Cardiac muscle cell (in vitro differentiated cells and primary cell): Measurements from ENCODE around the gene GLMP. TPM values are rescaled to one million over a fixed set of nuclear protein-coding genes. Genes with fewer than 3 reads are reported as not detected.

Experiments
- DNase-seq, 2 donors: peaks; one replicate each; pipeline versions ENCODE4 v3.0.0 to v3.0.0-alpha.2; 2010 to 2017; ENCODE audit warnings: low read depth in 1 of 2, low spot score in 1 of 2
- H3K27ac ChIP-seq: fragments of 200-600 bp; sonication (generic); 2 replicates; pipeline ENCODE4 v1.5.1; 2016
- H3K27me3 ChIP-seq: fragments of 200-600 bp; sonication (generic); 2 replicates; pipeline ENCODE4 v1.6.0; 2016; ENCODE audit warnings: control low read depth
- H3K36me3 ChIP-seq: fragments of 200-600 bp; sonication (generic); 2 replicates; pipeline ENCODE4 v1.5.1; 2016; ENCODE audit warnings: control low read depth
- H3K4me1 ChIP-seq: fragments of 200-600 bp; sonication (generic); 2 replicates; pipeline ENCODE4 v1.8.1; 2017; ENCODE audit warnings: low read depth, mild to moderate bottlenecking, mixed run types
- H3K4me3 ChIP-seq: fragments of 200-600 bp; sonication (generic); 2 replicates; pipeline ENCODE4 v1.5.1; 2016; ENCODE audit warnings: mild to moderate bottlenecking
- H3K9me3 ChIP-seq: fragments of 200-600 bp; sonication (generic); 2 replicates; pipeline ENCODE4 v1.5.1; 2017; ENCODE audit warnings: low read depth, mild to moderate bottlenecking, control low read depth
- CTCF ChIP-seq: IDR thresholded peaks from 2 replicates; pipeline ENCODE4 v1.5.1; 2012; ENCODE audit warnings: low read depth, mild to moderate bottlenecking, low read length
- polyA plus RNA-seq: library from polyadenylated mRNA; unstranded; fragments of >200 nt; fragmentation: Nextera tagmentation; extraction: Ambion mirVana; gene quantifications from 2 replicates; pipeline ENCODE4 v1.2.1, GENCODE V29; 2016
- total RNA-seq: library from RNA; depleted of rRNA; stranded (reverse); fragments of >200 nt; gene quantifications from 2 replicates; pipeline ENCODE4 v1.2.3, GENCODE V29; 2016

GLMP gene
- total and polyA plus RNA-seq, 2 experiments from 2014 or later = 49.0 to 54.9 TPM

DNA sequence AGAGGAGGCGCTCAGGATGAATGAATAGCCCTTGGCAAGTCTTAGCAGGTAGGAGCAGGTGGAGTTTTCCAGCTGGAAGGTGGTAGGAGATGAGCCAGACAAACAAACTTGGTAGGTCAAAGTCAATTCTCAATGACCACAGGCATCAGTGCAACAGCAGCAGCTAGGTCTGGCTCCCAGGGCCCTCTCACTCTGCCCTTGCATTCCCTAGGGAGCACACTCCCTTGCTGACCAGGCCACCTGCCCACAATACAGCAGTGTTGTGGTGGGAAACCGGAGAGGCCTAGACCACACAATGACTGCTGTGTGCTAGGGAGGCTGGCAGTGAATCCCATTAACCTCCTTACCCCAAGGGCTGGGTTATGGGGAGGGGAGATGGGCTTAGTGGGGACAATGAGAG lies 34.6 kb downstream of the GLMP start:
- no peak for TF ChIP-seq CTCF
- Histone ChIP-seq H3K9me3 (no peaks in the 10 kb centered on the region), H3K36me3 (peaks cover 70% of the 10 kb centered on the region), H3K27me3 (no peaks in the 10 kb centered on the region), H3K4me1 (no peaks in the 10 kb centered on the region), H3K4me3 (no peak overlapping the region), H3K27ac (no peak overlapping the region)
- no peak for DNase-seq

GRCh38 chr1:156259805-156260204 lies 35.7 kb downstream of the GLMP start:
- H3K4me3 ChIP-seq = no peak overlapping the region
- no peaks in the 10 kb centered on the region for H3K27me3 ChIP-seq
- no peaks in the 10 kb centered on the region for H3K4me1 ChIP-seq
- peak in 1 of 2 donors; percentile 36 for DNase-seq
- H3K9me3 ChIP-seq = no peaks in the 10 kb centered on the region
- peaks cover 63% of the 10 kb centered on the region for H3K36me3 ChIP-seq
- peak; percentile 23 for TF ChIP-seq CTCF
- no peak overlapping the region for H3K27ac ChIP-seq

DNA sequence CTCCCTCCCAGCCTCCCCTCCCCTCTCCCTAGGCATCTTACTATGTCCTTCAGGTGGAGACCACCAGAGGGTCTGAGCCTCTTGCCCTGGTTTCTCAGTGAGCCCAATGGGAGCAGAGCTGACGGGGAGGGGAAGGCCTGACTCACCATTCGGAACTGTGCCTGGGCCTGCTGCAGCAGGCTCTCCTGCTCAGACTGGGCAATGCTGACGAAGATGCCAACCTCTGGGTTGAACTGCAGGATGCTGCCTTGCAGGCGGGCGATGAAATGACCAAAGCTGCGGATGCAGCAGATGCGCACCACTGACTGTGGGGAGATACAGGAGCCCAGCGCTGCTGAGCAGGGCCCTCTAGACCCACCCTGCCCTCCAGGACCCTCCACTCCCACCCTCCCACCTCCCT lies 36.6 kb downstream of the GLMP start:
- H3K36me3 ChIP-seq = peaks cover 56% of the 10 kb centered on the region
- H3K4me3 ChIP-seq = no peak overlapping the region
- H3K27ac ChIP-seq = no peak overlapping the region
- no peak for TF ChIP-seq CTCF
- H3K9me3 ChIP-seq = no peaks in the 10 kb centered on the region
- H3K27me3 ChIP-seq = no peaks in the 10 kb centered on the region
- no peak for DNase-seq
- no peaks in the 10 kb centered on the region for H3K4me1 ChIP-seq

DNA sequence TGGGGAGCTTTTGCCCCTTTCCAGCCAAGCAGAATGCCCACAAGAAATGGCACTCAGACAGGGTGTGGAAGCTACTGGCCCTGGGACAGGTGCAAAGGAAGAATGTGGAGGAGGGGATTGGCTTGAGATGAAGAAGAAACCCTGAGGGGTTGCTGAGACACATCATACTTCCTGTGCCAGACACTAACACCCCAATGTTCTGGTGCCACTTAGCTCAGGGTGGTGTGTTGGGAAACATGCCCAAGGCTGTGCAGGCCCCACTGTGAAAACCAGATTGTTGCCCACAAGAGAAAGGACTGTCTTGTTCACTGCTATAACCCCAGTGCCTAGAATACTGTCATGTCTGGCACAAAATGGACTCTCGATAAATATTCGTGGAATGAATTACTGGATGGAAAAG lies 37.8 kb downstream of the GLMP start:
- no peak for DNase-seq
- peaks cover 59% of the 10 kb centered on the region for H3K36me3 ChIP-seq
- TF ChIP-seq CTCF = no peak
- H3K27ac ChIP-seq = no peak overlapping the region
- no peak overlapping the region for H3K4me3 ChIP-seq
- H3K9me3 ChIP-seq = no peaks in the 10 kb centered on the region
- no peaks in the 10 kb centered on the region for H3K4me1 ChIP-seq
- H3K27me3 ChIP-seq = no peaks in the 10 kb centered on the region

- TF ChIP-seq CTCF = no peak
Measured at GRCh38 chr1:156253634-156254033, 41.8 kb downstream of the GLMP start.

DNA sequence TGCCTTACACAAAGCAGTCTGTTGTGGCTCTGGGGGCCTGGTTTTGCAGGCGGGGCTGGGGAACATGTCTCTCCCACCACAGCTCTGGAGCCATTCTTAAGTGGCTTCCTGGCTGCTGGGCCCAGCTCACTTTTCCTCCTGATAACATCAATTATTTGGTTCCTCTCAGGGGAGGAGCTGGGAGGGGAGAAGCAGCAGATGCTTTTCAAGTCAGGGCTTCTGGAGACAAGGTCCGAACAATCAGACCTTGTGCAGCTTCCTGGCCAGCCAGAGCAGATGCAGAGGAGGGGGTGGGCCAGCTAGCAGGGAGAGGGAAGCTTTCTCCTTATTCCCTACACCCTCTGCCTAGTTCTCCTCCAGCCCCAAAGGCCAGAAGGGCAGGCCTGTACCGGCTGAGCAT lies 44.0 kb downstream of the GLMP start:
- DNase-seq = peak; percentile 35 to 58
- H3K36me3 ChIP-seq = peaks cover 36% of the 10 kb centered on the region

More at GRCh38 chr1:156253634-156254033, 41.8 kb downstream of the GLMP start:
- Histone ChIP-seq H3K36me3 (peaks cover 49% of the 10 kb centered on the region), H3K27ac (peak overlapping the region; percentile 89), H3K9me3 (no peaks in the 10 kb centered on the region), H3K27me3 (no peaks in the 10 kb centered on the region), H3K4me1 (peaks cover 14% of the 10 kb centered on the region), H3K4me3 (no peak overlapping the region)
- DNase-seq = no peak

More for the DNA sequence above, 44.0 kb downstream of the GLMP start:
- no peak for TF ChIP-seq CTCF
- no peak overlapping the region for H3K4me3 ChIP-seq
- peak overlapping the region; percentile 89 for H3K27ac ChIP-seq
- H3K9me3 ChIP-seq = no peaks in the 10 kb centered on the region
- H3K27me3 ChIP-seq = no peaks in the 10 kb centered on the region
- H3K4me1 ChIP-seq = peaks cover 14% of the 10 kb centered on the region
